Neutrophil (primary cell): Measurements from ENCODE around the gene ABHD16B.

Experiments
- H3K27ac ChIP-seq: fragments of 200-600 bp; sonication (generic); 2 replicates; pipeline ENCODE4 v1.5.1; 2016; ENCODE audit warnings: mild to moderate bottlenecking, moderate library complexity
- H3K27me3 ChIP-seq: fragments of 200-600 bp; sonication (generic); 2 replicates; pipeline ENCODE4 v1.6.0; 2016; ENCODE audit warnings: mild to moderate bottlenecking
- H3K36me3 ChIP-seq: fragments of 200-600 bp; sonication (generic); 2 replicates; pipeline ENCODE4 v1.5.1; 2017
- H3K4me1 ChIP-seq, 2 experiments: fragments of 200-600 bp in 1 of 2; sonication (generic) in 1 of 2; 1 replicate in 1 of 2; 2 replicates in 1 of 2; pipeline versions ENCODE4 v1.5.1 to v1.6.1; 2013 to 2016; ENCODE audit warnings: low read depth in 1 of 2, low read length in 1 of 2, mild to moderate bottlenecking in 1 of 2, moderate library complexity in 1 of 2; ENCODE audit not compliant: control insufficient read depth in 1 of 2, insufficient read depth in 1 of 2
- H3K4me3 ChIP-seq, 2 experiments: fragments of 200-600 bp in 1 of 2; sonication (generic) in 1 of 2; 1 replicate in 1 of 2; 2 replicates in 1 of 2; pipeline ENCODE4 v1.5.1; 2013 to 2016; ENCODE audit warnings: low read depth in 1 of 2, low read length in 1 of 2, mild to moderate bottlenecking in 1 of 2, moderate library complexity in 1 of 2
- H3K9me3 ChIP-seq: fragments of 200-600 bp; sonication (generic); 2 replicates; pipeline ENCODE4 v1.5.1; 2016
- CTCF ChIP-seq: fragments of 200-600 bp; sonication (generic); IDR thresholded peaks from 2 replicates; pipeline ENCODE4 v1.5.1; 2016; ENCODE audit warnings: antibody characterized with exemption

The ABHD16B gene

GRCh38 chr20:63854766-63855362 is 6.4 kb upstream of the ABHD16B start:
- no peak for TF ChIP-seq CTCF
- Histone ChIP-seq H3K4me1 (peaks cover 11 to 32% of the 10 kb centered on the region in 2 experiments), H3K36me3 (no peaks in the 10 kb centered on the region), H3K27ac (no peak overlapping the region), H3K27me3 (peaks cover 71% of the 10 kb centered on the region), H3K9me3 (no peaks in the 10 kb centered on the region), H3K4me3 (no peak overlapping the region)

GRCh38 chr20:63855363-63856097 is 5.8 kb upstream of the ABHD16B start:
- Histone ChIP-seq H3K4me1 (peaks cover 18 to 38% of the 10 kb centered on the region in 2 experiments), H3K27ac (no peak overlapping the region), H3K4me3 (no peak overlapping the region), H3K36me3 (no peaks in the 10 kb centered on the region), H3K27me3 (peaks cover 69% of the 10 kb centered on the region), H3K9me3 (no peaks in the 10 kb centered on the region)
- TF ChIP-seq CTCF, result no peak

DNA sequence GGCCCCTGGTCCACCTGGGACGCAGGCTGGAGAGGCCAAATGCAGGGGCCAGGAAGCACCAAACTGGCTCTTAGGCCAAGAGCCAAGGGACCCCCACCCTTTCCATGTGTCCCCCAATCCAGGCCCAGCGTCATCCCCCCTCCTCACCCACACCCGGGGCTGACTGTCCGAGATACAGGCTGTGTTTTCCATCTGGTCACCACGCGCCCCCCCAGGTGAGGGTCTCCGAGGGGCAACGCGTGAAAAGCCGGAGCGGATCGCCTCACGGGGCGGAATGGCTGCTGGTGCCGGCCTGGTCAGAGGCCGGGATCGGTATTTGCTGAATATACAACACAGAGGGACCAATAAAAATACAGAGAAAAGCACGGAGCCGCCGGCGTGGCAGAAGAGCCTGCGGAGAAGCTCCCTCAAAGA is 5.2 kb upstream of the ABHD16B start:
- H3K4me1 ChIP-seq, result peaks cover 23 to 44% of the 10 kb centered on the region in 2 experiments
- no peak for TF ChIP-seq CTCF

GRCh38 chr20:63857764-63858392 is 3.4 kb upstream of the ABHD16B start:
- Histone ChIP-seq H3K4me1 (peaks cover 41 to 62% of the 10 kb centered on the region in 2 experiments), H3K27ac (no peak overlapping the region)

More for the DNA sequence above, 5.2 kb upstream of the ABHD16B start:
- Histone ChIP-seq H3K4me3 (no peak overlapping the region), H3K9me3 (no peaks in the 10 kb centered on the region), H3K36me3 (no peaks in the 10 kb centered on the region), H3K27me3 (peaks cover 63% of the 10 kb centered on the region), H3K27ac (no peak overlapping the region)

More at GRCh38 chr20:63857764-63858392, 3.4 kb upstream of the ABHD16B start:
- Histone ChIP-seq H3K4me3 (no peak overlapping the region), H3K9me3 (no peaks in the 10 kb centered on the region), H3K36me3 (peaks cover 8% of the 10 kb centered on the region), H3K27me3 (peaks cover 57% of the 10 kb centered on the region)
- no peak for TF ChIP-seq CTCF
